Measurements from ENCODE around the gene MAP4K1. TPM values are rescaled to one million over a fixed set of nuclear protein-coding genes. Genes with fewer than 3 reads are reported as not detected.
A peak's percentile ranks its signal among the peaks of the same experiment; 100 is the strongest.

The MAP4K1 gene
- polyA plus RNA-seq, 3 donors: 19.8 to 41.3 (median 22.4) TPM

- no peak for TF ChIP-seq CTCF (IDR thresholded peaks at IDR 0.05)
- H3K4me2 ChIP-seq (replicated peaks; ENCODE audit: extremely low read depth, low read length, poor library complexity, severe bottlenecking): peak within 1 kb of the TSS; percentile 99
- no peaks in the 10 kb centered on the region for H3K9me3 Mint-ChIP-seq
- H3K36me3 Mint-ChIP-seq: peaks cover 26 to 51% of the 10 kb centered on the region in 2 donors
- DNase-seq: peak; percentile 99 to 100 (median 99)
- 2% methylated on average over 64 of the region's 64 CpGs for WGBS (ENCODE audit: insufficient coverage)
- peak within 1 kb of the TSS; percentile 99 to 100 for H3K4me3 Mint-ChIP-seq
- peak within 1 kb of the TSS; percentile 83 to 97 for H3K27ac ChIP-seq (ENCODE audit: low read depth in 1 of 2, low read length in 2 of 2)
- peaks cover 0 to 2% (median 1%) of the 10 kb centered on the region in 3 donors for H3K27me3 Mint-ChIP-seq (ENCODE audit: low read depth in 3 of 3)
- intact Hi-C loops (cut with micrococcal nuclease): loop anchor here (2.0 to 5.0 kb wide), 3 partner anchors 201 to 301 kb away; partner anchors contain the start of genes KCNK6 (in 1 of the 2) and YIF1B (in 1 of the 2)
- H3K27ac Mint-ChIP-seq: peak within 1 kb of the TSS; percentile 97 to 100 (median 99)
- H3K4me1 ChIP-seq (ENCODE audit: control insufficient read depth in 1 of 2, insufficient read depth in 2 of 2, low read length in 2 of 2): peaks cover 35 to 44% of the 10 kb centered on the region in 2 donors
- peaks cover 31 to 38% of the 10 kb centered on the region in 2 donors for H3K36me3 ChIP-seq (replicated peaks in 1 of 2; ENCODE audit: control insufficient read depth in 1 of 2, insufficient read depth in 2 of 2, low read length in 2 of 2)
- peak within 1 kb of the TSS; percentile 87 to 100 (median 99) for H3K4me3 ChIP-seq (replicated peaks in 1 of 3; ENCODE audit: low read depth in 2 of 3, low read length in 3 of 3)
- H3K4me1 Mint-ChIP-seq: peaks cover 31% of the 10 kb centered on the region
- H3K9ac ChIP-seq (ENCODE audit: insufficient read depth, low read length, poor library complexity, severe bottlenecking): peak within 1 kb of the TSS; percentile 94
- peak within 1 kb of the TSS; percentile 99 for H2AFZ ChIP-seq (ENCODE audit: insufficient read depth, low read depth, low read length, poor library complexity, severe bottlenecking)
- peaks cover 71% of the 10 kb centered on the region for H3K79me2 ChIP-seq (ENCODE audit: insufficient read depth, low read length)
- H4K20me1 ChIP-seq (ENCODE audit: insufficient read depth, low read length): peaks cover 3% of the 10 kb centered on the region
- no peaks in the 10 kb centered on the region for H3K9me3 ChIP-seq (replicated peaks in 1 of 2; ENCODE audit: control insufficient read depth in 1 of 2, insufficient read depth in 1 of 2, low read length in 2 of 2)
- H3K27me3 ChIP-seq (ENCODE audit: control insufficient read depth in 2 of 2, insufficient read depth in 2 of 2, low read length in 2 of 2): no peaks in the 10 kb centered on the region
These were observed 1.0 kb upstream of the MAP4K1 start, which contains the start of gene EIF3K for GRCh38 chr19:38618590-38619360. Gene EIF3K, plus strand, starts transcription at chr19:38619188. Its CDS starts 81 bp downstream, at chr19:38619269.

- Histone ChIP-seq H3K4me3 (replicated peaks in 1 of 3; ENCODE audit: low read depth in 2 of 3, low read length in 3 of 3) (peak overlapping the region; percentile 72 to 100 (median 99)), H3K36me3 (replicated peaks in 1 of 2; ENCODE audit: control insufficient read depth in 1 of 2, insufficient read depth in 2 of 2, low read length in 2 of 2) (peaks cover 29 to 42% of the 10 kb centered on the region in 2 donors), H3K79me2 (ENCODE audit: insufficient read depth, low read length) (peaks cover 71% of the 10 kb centered on the region), H3K9ac (ENCODE audit: insufficient read depth, low read length, poor library complexity, severe bottlenecking) (peak overlapping the region; percentile 94), H3K27me3 (ENCODE audit: control insufficient read depth in 2 of 2, insufficient read depth in 2 of 2, low read length in 2 of 2) (no peaks in the 10 kb centered on the region), H2AFZ (ENCODE audit: insufficient read depth, low read depth, low read length, poor library complexity, severe bottlenecking) (peak overlapping the region; percentile 99), H3K27ac (ENCODE audit: low read depth in 1 of 2, low read length in 2 of 2) (peak overlapping the region; percentile 76 to 97), H3K4me1 (ENCODE audit: control insufficient read depth in 1 of 2, insufficient read depth in 2 of 2, low read length in 2 of 2) (peaks cover 35 to 44% of the 10 kb centered on the region in 2 donors), H3K4me2 (replicated peaks; ENCODE audit: extremely low read depth, low read length, poor library complexity, severe bottlenecking) (peak overlapping the region; percentile 99), H4K20me1 (ENCODE audit: insufficient read depth, low read length) (no peaks in the 10 kb centered on the region), H3K9me3 (replicated peaks in 1 of 2; ENCODE audit: control insufficient read depth in 1 of 2, insufficient read depth in 1 of 2, low read length in 2 of 2) (no peaks in the 10 kb centered on the region)
- Mint-ChIP-seq H3K4me3 (peak overlapping the region; percentile 99 to 100), H3K36me3 (peaks cover 27 to 49% of the 10 kb centered on the region in 2 donors), H3K27me3 (ENCODE audit: low read depth in 3 of 3) (peaks cover 0 to 2% (median 1%) of the 10 kb centered on the region in 3 donors), H3K27ac (peak overlapping the region; percentile 17 to 100 (median 72)), H3K9me3 (no peaks in the 10 kb centered on the region), H3K4me1 (peaks cover 31% of the 10 kb centered on the region)
- TF ChIP-seq CTCF (IDR thresholded peaks at IDR 0.05): no peak
- DNase-seq: peak in 2 of 3 donors; percentile 6 to 46
- WGBS (ENCODE audit: insufficient coverage): no CpG with 5 or more reads among the region's 9 CpGs
- intact Hi-C loops (cut with micrococcal nuclease): loop anchor here in 1 of 2 donors (5.0 kb wide), 2 partner anchors 200 to 300 kb away; partner anchors contain the start of genes KCNK6 and YIF1B
These were observed 430 bp downstream of the MAP4K1 start for GRCh38 chr19:38617283-38617763.

All from CD14-positive monocyte (primary cell).